NCI-H128 (cell line): ENCODE data around the gene KYAT1.

Experiments
- DNase-seq: peaks from one replicate; lab custom pipeline; 2025; ENCODE audit not compliant: unreplicated experiment; lab: John Stamatoyannopoulos, UW

KYAT1 gene

DNA sequence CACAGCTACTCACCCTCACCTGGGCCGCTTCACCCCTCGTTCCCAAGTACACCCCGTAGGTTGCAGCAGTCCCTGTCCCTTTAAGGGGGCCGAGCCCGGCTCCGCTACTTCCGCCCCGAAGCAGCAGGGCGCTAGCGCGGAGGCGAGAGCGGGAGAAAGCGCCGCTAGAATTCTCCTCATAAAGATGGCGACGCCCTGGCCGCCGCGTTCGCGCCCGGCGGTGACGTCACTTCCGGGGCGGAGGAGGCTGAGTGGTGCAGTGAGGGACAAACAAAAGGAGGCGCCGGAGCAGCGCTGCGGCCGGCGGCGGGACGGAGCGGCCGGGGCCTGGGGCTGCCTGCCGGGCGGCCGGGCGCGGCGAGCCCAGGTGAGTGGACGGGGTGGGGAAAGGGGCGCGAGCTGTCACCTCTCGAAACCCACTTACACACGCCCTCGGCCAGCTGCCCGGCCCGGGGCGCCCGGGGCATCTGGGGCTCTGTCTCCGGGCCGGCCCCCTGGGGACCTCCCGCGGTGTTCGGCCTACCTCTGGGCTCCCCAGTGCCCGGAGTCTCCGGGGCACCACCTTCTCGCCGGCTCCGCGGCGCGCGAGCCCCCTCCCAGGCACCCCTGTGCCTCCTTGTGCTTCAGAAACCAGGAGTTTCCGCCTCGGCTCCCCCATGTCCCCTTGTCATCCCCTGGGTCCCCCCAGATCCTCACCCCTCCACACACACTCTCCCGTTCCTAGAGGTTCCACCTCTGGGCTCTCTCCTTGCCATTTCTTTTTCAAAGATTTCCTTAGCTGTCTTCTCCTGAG is at the start of gene KYAT1, which contains the start of gene LRRC8A:
Gene KYAT1 (minus strand): TSS at position 67 of the 793 bp plus-strand sequence. CDS start 36,545 bp downstream, outside the sequence.
Gene LRRC8A (plus strand): TSS at position 250 of the 793 bp plus-strand sequence. CDS start 25,032 bp downstream, outside the sequence.
- peak; percentile 96 for DNase-seq

DNA sequence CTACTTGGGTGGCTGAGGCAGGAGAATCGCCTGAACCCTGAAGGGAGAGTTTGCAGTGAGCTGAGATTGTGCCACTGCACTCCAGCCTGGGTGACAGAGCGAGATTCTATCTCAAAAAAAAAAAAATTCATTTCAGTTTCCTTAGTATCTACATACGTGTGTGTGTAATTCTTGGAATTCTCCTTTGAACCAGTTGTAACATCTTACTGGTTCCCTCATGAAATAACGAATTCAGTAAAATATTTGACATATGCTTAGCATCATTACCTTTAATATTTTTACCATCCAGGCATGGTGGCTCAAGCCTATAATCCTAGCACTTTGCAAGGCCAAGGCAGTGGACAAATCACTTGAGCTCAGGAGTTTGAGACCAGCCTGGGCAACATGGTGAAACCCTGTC is 47.8 kb upstream of the KYAT1 start:
- no peak for DNase-seq

DNA sequence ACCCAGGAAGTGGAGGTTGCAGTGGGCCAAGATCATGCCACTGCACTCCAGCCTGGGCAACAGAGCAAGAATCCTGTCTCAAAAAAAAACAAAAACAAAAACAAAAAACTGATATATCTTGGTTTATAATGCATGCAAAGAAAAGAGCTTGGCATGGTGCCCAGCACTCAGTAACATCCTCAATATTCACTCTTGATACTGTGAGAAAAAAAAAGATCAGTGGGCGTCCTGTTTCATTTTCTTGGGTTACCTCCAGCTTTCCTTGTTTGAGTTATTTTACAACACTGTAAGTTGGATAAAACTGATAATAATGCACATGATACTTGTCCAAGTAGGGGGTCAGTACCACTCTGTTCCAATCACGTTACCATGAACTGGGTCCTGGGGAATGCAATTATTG is 46.9 kb upstream of the KYAT1 start:
- no peak for DNase-seq

DNA sequence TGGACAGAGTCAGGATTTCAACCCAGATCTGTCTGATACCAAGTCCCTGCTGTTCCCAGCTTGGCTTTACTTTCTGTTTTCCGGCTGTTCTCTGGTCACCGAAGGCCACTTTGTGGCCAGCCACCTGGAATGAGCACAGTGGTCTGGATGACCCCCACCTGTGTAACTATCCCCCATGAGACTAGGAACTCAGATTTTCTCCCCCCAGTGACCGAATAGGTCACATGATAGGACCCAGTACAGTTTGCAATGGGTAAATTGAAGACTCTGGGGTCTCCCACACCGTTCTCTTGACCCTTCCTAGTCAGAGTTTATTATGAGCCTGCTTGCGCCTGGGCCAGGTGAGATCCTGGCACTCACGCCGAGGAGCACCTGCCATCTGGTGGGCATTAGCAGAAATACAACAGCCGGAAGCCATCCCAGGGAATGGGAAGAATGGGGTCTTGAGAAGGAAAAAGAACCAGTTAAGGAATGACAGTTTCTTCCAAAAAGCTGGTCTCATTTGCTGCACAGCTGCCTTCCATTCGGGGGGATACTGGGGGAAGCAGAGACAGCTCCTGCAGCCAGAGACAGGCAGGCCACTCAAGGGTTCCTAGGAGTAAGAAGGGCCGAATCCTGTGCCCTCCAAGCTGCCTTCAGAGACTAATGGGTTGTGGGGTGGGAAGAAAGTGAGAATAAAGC is 46.1 kb upstream of the KYAT1 start:
- peak; percentile 2 for DNase-seq

GRCh38 chr9:128923493-128923883 is 41.7 kb upstream of the KYAT1 start:
- no peak for DNase-seq

DNA sequence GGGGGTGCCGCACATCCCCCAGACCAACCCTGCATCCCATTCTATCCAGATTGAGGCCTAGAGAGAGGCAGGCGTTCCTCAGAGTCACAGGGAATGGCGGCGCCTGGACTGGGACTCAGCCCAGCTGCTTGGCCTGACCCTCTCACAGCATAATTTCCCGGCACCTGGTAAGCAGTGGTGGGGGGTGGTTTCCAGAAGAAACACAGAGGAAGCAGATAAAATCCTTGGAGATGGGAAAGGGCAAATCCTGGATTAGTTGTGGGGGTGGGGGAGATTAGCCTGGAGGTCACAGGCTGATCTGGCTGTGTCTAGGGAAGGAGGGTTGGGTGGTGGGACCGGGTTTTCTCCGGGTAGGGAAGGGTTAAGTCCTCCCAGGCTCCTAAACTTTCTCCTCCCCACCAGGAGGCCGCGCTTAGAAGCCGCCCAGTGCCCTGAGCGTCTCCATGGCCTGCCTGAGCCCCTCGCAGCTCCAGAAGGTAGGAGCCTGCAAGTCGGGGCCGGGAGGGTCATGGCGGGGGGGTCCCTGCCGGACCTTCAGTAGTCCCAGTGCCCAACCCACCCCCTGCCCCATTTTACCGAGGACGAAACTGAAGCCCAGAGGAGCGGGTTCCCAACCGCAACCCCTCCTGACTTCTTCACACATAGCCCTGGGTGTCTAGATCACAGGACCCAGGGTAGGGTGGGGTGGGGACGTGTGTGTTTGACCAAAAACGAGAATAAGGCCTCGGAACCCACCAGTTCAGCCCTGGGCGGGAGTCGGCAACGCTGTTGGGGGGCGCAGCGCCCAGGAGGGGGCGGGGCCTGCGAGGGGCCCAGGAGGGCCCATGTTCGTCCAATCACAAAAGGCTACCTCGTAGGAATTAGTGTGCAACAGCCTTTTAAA is 40.4 kb upstream of the KYAT1 start:
- no peak for DNase-seq

DNA sequence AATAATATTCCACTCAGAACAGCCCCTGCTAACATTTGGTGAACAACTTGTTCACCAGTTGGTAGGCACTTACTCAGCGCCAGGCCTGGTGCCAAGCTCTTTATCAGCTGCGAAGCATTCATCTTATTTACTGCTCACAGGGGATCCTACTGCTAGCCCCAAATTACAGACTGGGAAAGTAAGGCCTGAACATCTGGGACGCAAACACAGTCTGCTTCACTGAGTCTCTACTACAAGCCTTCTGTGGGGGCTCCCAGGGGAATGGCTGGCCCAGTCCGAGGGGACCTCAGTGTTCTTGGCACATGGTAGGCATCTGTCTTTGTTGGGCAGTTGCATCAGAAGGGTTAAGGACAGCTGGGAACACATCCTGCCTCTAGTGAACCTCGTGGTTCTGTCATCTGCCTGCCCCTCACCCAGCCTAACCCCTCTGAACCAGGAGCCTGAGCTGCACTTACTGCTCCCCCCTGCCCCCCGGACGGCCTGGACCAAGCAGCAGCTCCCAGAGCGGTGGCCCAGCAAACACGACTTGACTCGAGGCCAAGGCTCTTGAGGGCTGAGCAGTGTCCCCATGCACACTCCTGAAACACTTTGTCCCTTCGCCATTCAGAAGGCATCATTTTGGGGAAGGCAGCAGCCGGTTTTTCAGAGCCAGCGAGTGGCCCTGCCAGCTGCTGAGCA is 38.8 kb upstream of the KYAT1 start, which contains the start of gene PHYHD1:
Gene PHYHD1 (plus strand): TSS at position 602 of the 678 bp plus-strand sequence. CDS start 1,342 bp downstream, outside the sequence.
- DNase-seq, result no peak

DNA sequence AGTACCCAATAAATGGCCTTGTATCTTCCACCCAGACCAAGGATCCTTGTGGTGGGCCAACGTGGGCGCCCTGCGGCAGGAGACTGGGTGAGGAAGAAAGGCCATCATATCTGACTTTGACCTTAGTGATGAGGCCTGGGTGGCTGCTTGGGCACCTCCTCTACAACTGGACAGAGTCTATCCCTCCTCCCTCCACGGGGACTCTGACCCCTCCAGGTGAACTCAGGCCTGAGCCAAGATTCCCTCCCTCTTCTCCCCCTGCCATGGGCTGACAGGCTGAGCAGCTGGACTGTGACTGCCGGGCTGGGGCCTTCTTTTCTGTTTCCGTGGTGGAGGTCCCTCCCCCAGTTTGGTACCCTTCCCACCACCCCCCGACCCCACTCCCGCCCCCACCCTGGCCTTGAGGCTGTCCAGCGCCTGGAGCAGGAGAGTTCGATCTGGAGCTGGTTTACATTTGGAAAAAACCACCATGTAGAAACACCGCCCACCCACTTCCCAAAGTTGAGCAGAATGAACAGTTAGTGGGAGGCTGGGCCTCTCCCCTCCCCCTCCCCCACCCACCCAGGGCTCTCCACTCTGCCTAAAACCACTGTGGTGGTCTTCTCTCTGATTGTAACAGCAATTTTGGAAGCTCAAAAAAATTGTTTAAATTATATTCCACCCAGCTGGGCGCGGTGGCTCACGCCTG is 37.8 kb upstream of the KYAT1 start:
- no peak for DNase-seq

GRCh38 chr9:128918921-128919320 is 37.2 kb upstream of the KYAT1 start:
- DNase-seq, result no peak

DNA sequence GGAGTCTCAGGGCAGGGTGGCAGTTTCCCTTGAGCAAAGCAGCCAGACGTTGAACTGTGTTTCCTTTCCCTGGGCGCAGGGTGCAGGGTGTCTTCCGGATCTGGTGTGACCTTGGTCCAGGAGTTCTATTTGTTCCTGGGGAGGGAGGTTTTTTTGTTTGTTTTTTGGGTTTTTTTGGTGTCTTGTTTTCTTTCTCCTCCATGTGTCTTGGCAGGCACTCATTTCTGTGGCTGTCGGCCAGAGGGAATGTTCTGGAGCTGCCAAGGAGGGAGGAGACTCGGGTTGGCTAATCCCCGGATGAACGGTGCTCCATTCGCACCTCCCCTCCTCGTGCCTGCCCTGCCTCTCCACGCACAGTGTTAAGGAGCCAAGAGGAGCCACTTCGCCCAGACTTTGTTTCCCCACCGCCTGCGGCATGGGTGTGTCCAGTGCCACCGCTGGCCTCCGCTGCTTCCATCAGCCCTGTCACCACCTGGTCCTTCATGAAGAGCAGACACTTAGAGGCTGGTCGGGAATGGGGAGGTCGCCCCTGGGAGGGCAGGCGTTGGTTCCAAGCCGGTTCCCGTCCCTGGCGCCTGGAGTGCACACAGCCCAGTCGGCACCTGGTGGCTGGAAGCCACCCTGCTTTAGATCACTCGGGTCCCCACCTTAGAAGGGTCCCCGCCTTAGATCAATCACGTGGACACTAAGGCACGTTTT is 35.5 kb upstream of the KYAT1 start:
- no peak for DNase-seq

- DNase-seq, result no peak
Observed at GRCh38 chr9:128916745-128917144, 35.0 kb upstream of the KYAT1 start.

GRCh38 chr9:128916204-128916603 is 34.5 kb upstream of the KYAT1 start:
- no peak for DNase-seq

GRCh38 chr9:128913995-128914772 is 32.4 kb upstream of the KYAT1 start:
- DNase-seq, result no peak

GRCh38 chr9:128913048-128913900 is 31.5 kb upstream of the KYAT1 start:
- no peak for DNase-seq

- DNase-seq, result no peak
Observed at GRCh38 chr9:128912270-128912853, 30.6 kb upstream of the KYAT1 start.

GRCh38 chr9:128911529-128912035 is 29.8 kb upstream of the KYAT1 start:
- DNase-seq, result no peak

- DNase-seq, result no peak
Observed at GRCh38 chr9:128910906-128911305, 29.2 kb upstream of the KYAT1 start.
